HG03159 (cell line): ENCODE measurements around the gene TNIK.

ENCODE experiments used
- ATAC-seq: cut with Tn5 transposase; IDR thresholded peaks from one replicate; pipeline ENCODE4 v1.9.1; 2021; ENCODE audit warnings: mild to moderate bottlenecking, moderate library complexity; ENCODE audit not compliant: unreplicated experiment

Gene TNIK

DNA sequence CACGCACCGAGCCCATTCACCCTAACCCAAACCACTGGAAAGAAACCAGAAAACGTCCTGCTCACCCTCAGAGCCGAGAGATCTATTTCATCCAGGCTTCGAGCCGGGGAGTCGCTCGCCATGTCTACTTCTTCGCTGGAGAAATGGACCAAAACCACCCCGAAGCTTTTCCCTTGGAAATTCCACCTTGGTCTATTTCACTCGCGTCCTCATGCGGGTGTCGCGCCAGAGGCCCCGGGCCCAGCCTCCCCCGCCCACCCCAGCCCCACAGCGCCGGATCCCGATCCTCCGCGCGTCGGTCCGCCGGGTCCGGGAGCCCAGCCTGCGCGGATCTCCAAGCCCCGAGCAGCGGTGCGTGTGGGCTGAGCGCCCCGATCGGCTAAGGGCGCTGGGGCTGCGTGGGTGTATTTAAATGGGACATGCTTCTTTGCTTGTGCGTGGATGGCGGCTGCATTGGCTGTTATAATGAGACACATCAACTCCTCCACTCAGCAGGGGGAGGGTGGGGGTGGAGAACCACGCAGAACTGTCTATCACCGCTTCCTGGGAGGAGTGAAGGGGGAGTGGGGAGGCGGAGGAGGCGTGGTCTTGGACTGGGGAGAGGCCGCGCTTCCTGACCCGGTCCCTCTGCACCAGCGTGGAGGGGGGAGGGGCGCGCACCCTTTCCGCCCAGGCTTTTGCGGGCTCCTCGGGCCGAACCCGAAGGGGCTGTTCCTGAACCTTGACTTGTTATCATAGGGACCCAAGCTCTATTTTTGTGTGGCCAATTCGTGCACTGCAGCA, at the start of gene TNIK:
TSS of gene TNIK (minus strand) at position 464 of the 783 bp plus-strand sequence. CDS start at position 122, 342 bp downstream.
- peak; percentile 75 for ATAC-seq

DNA sequence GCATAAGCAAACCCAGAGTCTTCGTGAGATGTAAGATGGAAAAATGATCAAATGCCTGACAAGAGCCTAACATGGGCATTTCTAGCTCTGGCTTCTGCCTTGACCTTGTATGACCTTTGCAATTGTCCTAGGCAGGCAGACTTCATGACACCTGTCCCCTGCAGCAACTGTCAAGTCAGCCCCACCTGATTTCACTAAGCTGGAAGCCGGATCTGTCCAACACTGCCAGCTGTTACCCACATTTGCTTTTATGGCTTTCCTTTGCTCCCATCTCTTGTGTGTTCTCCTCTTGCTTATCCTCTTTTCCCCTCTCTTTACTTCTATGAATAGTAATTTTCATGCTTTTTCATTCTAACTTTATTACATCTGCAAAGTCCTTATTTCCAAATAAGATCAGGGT, 48.5 kb upstream of the TNIK start:
- no peak for ATAC-seq

DNA sequence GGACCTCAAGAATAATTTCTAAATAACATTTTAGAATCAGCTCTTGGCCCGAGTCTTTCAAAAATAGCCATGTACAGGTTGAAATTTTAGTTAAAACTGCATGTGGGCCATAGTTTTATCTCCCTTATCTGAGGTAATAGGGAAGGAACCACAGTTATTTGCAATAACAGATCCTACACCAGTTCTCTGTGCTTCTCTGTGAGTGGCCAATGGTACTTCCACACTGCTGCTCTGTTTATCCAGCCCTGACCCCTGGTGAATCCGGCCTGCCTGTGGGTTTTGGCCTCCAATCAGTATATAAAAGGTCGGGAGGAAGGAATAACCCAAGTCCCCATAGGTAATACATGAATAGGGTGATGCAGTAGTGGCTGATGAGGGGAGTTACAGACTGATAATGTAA, 48.0 kb upstream of the TNIK start:
- no peak for ATAC-seq

DNA sequence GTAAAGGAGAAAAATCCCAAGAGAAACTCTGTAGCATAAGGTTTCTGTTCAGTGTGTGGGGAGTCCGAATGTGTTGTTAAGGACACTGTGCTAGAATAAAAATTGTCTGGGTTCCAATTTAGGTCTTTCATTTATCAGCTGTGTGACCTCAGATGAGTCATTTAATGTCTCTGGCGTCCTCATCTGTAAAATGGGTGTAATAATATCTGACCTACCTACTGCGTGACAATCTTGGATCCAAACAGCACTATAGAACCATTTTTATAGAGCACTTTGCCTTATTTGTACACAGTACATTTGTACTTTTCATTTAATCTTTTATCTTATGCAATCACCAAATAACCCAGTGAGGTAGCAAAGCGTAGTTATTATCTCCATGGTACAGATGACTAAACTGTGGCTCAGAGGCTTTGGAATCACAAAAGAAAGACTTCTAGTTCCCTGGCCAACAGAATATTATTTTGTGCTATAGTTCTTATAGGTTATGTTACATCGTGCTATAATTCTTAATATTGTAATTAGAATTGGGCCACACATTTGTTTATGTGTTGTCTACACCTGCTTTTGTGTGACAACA, 46.6 kb upstream of the TNIK start:
- ATAC-seq: no peak

DNA sequence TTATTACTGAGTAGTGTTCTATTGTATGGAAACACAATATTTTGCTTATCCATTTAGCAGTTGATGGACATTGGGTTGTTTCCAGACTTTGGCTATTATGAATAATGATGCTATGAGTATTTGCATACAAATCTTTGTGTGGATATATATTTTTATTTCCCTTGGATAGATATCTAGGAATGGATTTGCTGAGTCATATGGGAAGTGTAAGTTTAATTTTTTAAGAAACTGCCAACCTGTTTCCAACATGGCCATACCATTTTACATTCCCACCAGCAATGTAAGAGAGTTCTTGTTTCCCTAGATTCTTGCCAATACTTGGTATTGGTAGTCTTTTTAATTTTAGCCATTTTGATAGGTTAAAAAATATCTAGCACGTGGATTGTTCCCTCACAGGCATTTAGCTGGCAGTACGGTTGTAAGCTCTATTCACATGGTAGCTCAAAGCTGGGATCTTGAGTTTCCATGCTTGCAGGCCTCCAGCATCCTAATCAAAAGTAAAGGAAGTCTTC, 45.7 kb upstream of the TNIK start:
- ATAC-seq: no peak

DNA sequence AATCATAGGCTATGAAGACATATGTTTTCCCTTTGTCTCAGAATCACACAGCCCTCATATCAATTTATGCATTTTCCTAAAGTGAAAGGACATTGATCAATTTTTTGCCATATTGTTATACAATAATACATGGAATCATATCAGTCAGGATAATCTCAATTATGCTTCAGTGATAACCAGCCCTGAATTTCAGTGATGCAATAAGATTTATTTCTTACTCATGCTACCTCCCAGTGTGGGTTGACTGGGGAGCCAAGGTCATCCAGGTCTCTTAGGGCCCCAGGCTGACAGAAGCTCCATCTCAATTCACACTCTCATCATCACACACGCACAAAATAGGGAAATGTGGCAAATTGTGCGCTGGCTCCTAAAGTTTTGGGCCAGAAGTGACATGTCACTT, 44.2 kb upstream of the TNIK start:
- no peak for ATAC-seq

DNA sequence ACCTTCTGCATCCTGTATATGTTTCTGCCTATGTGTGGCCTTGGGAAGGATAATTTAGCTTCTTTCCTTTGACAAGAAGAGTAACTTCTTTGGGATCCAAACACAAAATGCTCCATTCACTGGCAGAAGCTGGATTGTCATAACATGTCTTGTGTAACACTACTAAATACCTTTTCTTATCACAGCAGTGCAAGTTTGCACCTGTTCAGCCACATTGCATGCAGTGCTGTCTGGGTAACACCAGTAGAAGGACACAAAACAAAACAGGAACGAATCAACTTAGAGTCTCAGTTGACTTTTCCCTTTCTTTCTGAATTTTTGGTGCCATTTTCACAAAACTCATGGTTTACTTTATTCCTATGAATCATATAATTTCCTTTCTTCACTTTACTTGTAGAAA, 43.6 kb upstream of the TNIK start:
- no peak for ATAC-seq

DNA sequence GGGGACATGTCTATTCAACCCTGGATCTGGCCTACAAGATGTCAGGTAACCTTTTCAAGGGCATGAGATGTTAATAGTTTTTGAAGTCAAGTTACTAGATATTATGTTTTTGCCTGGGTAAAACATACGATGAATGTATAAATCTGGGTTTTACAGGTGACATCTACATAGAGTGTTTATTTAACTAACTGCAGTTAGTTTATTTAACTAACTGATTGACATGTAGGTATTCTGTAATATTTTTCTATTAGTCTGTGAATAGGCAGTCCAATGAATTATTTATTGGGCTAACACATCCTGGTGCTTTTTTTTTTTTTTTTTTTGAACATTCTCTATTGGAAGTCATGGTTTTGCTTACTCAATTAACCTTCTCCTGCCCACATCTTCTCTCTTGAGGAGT, 38.7 kb upstream of the TNIK start:
- no peak for ATAC-seq

DNA sequence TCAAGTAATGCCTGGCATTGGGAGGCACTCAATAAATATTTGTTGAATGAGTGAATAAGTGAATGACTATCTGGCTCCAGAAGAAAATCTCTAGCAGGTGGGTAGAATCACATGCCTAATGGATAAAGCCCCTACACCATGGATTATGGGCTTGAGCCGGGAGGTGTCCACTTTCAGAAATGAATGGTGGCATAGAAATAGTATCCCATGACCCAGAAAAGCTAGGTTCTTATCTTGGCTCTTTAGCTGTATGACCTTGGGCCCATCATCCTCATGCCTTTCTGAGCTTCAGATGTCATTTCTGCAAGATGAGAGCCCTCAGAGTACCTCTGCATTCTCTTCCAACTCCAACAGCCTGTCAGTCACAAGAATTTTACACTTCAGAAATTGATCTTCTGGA, 37.3 kb upstream of the TNIK start:
- no peak for ATAC-seq

DNA sequence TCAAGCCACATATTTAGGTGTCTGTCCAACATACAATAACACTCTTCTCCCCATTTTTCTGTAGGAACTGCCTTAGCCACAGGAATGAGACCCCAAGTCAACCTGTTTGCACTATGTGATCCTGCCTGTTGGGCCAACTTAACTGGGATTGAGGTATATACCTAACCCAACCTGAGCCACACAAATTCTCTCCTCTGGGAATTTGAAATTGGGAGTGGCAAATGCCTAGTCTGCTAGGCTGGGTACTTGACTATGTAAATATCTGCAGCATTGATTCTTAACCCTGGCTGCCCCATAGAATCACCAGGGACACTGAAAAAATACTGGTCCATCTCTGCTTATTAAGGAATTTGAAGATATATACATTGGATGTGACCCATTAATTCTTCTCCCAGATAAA, 35.2 kb upstream of the TNIK start:
- ATAC-seq: no peak

DNA sequence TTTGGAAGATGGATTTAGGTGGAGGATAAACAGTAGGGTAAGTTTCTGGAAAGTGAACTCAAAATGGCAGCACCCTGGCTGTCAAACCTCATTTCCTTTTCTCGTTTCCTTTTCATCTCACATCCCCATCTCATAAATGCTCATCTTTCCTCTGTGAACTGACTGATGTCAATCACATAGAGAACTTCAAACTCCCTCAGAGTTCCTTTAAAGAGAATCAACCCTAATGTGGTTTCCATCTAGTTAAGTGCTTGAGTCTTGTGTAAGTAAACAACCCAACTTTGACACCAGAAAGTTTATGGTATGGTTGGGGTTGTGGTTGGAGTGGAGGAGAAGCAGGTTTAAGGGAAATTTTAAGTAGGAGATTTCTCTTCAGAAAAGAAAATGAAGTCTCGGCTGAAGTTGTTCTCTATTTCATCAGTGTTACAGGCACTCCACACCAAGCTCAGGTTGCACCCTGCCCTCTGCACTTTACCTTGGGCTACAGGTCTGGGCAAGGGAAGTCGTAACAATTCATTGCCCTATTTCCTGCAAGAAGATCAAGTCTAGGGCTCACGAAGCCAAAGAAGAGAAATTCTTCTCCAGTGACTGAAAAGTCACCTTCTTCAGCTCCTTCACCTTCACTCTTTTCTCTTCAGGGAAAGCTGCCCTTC, 34.4 kb upstream of the TNIK start:
- no peak for ATAC-seq

DNA sequence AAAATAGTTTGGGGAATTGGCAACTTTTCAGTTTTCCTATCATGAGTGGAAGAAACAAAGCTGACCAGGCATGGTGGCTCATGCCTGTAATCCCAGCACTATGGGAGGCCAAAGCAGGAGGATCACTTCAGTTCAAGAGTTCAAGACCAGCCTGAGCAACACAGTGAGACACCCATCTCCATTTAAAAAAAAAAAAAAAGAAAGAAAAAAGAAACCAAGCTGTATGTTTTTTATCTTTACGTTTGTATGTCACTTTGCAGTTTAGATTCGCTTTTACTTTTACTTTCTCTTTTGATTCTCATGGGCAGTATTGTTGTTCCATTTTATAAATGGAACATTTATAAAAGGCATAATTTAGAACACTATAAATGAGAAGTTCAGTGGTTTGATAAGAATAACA, 31.2 kb upstream of the TNIK start:
- no peak for ATAC-seq

DNA sequence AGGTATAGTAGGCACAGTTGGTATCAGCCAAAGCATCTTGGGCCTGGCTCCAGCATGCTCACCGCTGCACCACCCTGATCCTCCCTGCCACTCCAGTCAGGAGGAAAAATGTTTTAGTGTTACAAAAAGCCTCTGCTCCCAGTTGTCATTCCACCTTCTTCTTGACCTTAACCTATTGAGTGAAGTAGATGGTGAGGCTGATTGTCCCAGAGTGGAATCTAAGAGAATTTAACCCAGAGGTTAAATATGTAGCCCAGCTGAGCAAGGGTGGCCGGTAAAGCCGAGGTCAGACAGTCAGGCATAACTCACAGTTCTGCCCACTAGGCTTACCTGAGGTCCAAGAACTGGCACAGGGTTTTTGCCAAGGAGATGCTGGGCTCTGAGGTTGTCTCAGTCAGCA, 30.7 kb upstream of the TNIK start:
- ATAC-seq: no peak

DNA sequence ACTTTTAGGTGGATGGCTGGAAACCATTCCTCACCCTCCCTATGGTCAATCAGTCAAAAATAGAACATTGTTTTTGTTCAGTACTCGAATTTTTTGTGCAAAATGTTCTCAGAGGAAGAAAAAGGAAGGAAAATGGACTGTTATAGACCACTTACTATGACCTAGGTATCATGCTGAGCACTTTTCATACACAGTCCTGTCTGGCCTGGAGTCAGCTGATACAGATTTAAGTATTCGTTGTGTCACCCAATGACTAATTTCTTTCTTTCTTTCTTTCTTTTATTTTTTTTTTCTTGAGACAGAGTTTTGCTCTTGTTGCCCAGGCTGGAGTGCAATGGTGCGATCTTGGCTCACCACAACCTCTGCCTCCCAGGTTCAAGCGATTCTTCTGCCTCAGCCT, 29.1 kb upstream of the TNIK start:
- no peak for ATAC-seq

DNA sequence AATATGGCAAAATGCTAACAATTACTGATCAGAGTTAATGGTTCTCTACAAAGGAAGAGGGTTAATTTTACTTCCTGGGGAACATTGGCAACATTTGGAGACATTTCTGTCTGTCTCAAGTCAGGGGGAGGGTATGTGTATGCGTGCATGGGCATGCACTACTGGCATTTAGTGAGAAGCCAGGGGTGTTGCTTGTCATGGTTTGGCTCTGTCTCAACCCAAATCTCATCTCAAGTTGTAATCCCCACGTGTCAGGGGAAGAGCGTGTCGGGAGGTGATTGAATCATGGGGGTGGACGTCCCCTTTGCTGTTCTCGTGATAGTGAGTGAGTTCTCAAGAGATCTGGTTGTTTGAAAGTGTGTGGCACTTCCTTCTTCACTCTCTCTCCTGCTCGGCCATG, 28.3 kb upstream of the TNIK start:
- no peak for ATAC-seq

DNA sequence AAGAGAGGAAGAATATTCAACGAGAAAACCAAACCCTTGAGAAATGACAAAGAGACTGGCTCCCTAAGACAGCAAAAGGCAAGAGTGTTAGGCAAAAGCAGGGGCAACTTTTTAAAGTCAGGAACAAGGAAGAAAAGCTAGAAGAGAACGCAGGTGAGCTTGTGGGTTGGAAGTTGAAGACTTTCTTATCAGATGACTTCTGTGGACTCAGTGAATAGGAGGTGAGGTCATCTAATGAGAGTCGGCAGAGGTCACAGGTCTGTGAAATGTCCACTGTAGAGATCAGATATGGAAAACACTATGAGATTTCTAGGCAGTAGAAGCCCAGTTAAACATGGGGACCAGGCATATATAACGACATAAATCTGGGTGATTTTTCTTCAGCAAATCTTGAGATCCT, 27.2 kb upstream of the TNIK start:
- no peak for ATAC-seq

DNA sequence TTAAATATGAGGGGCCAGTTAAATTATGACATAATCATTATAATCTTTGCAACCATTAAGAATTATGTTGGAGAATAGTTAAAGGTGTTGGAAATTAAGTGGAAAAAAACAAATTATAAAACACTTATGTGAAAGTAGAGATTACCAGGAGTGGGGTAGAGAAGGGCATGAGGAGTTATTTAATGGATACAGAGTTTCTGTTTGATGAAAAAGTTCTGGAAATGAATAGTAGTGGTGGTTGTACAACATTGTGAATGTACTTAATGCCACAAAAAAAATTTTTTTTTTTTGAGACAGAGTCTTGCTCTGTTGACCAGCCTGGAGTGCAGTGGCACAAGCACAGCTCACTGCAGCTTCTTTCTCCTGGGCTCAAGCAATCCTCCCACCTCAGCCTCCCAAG, 25.1 kb upstream of the TNIK start:
- no peak for ATAC-seq

DNA sequence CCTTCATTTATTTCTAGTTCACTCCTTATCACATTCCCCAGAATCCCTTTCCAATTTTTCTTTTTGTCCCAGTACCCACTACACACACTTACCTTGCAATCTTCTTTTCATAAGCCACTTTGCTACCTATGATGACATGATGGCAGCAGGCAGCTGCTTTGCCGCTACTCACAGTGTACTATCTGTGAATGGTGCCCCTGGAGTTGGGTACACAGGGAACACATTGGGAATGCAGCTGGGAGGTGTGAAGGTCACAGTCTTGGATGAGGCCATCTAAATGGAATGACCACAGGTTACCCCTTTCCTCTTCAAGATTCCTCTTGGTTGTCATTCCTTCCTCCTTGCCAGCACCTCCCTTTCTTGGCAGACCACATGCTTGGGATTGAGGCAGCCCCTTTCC, 20.8 kb upstream of the TNIK start:
- peak; percentile 5 for ATAC-seq

DNA sequence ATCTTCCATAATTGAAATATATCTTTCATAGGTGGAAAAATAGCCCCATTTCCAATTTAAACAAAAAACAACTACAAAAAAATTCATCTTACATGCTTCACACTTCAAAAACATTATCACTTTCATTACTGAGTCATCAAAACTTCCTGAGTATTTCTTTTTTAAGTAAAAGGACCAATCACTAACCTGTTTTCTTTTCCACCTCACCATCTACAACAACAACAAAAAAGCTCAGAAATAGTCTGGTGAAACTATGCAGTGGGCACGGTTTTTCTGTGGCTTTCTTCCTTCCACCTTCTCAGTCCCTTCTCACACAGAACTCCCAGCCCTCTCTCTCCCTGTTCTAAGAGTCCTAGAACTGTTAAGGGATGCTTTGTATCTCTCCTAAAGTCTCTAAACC, 20.3 kb upstream of the TNIK start:
- peak; percentile 67 for ATAC-seq

DNA sequence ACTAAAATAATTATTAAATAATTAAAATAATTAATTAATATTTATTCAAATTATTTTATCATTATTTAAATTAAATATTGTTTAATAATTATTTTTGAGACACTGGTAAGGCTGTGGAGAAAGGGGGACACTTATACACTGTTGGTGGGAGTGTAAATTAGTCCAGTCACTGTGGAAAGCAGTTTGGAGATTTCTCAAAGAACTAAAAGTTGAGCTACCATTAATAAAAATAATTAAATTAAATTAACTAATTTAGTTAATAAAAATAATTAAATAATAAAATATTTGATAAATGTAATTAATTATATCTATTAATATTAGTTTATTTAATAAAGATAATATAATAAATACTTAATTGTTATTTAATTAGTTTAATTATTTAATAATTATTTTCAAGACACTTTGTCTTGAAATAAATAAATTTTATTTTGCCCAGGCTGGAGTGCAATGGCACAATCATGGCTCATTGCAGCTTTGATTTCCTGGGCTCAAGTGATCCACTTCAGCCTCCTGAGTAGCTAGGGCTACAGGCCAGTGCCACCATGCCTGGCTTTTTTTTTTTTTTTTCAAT, 16.4 kb upstream of the TNIK start:
- no peak for ATAC-seq

DNA sequence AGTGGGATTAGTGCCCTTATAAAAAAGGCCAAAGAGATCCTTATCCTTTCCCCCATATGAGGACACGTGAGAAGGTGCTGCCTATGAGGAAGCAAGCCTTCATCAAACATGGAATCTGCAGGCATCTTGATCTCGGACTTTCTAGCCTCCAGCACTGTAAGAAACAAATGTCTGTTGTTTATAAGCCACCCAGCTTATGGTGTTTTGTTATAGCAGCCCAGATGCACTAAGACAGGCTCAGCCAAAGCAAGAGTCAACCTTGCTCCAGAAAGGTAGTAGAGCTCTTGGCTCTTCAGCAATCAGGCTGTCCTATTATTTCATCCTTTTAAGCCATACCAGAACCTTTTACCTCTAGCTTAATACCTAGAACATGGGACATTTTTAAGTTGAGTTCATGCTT, 12.3 kb upstream of the TNIK start:
- no peak for ATAC-seq

DNA sequence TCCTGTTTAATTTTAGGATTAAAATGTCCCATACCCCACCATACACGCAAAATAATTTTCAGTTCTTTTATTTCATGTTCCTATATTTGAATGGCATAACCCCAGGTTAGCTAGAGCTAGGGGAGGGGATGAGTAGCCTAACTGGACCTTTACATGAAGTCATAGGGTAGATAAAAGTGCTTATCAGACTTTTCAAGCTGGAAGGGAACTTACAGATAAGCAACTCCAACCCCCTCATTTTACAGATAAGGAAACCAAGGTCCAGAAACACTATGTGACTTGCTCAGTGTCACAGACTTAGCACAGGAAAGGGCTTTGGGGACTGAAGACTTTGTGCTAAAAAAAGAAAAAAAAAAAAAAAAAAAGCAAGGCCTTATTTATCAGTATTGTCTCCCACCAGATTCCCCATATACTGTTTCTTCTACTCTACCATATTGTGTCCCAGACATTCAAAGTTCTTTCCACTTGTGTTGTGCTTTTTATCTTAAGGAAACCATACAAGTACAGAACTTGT, 10.6 kb upstream of the TNIK start:
- no peak for ATAC-seq
